Trophoblast cell (in vitro differentiated cells and primary cell): ENCODE data around the gene FLT3.

Experiments
- DNase-seq, 2 donors: peaks; one replicate each; pipeline ENCODE4 v3.0.0-alpha.2; 2016
- H2AFZ ChIP-seq: 2 replicates; pipeline ENCODE4 v1.6.1; 2013; ENCODE audit warnings: low read length, moderate library complexity, mild to moderate bottlenecking; ENCODE audit not compliant: insufficient read depth, poor library complexity
- H2AK5ac ChIP-seq: 2 replicates; pipeline ENCODE4 v1.6.1; 2013; ENCODE audit warnings: mild to moderate bottlenecking, low read length
- H2BK120ac ChIP-seq: 2 replicates; pipeline ENCODE4 v1.6.1; 2013; ENCODE audit warnings: low read length, mild to moderate bottlenecking, moderate library complexity; ENCODE audit not compliant: insufficient read depth, poor library complexity
- H2BK12ac ChIP-seq: 2 replicates; pipeline ENCODE4 v1.6.1; 2013; ENCODE audit warnings: mild to moderate bottlenecking, low read length, moderate library complexity
- H2BK5ac ChIP-seq: 2 replicates; pipeline ENCODE4 v1.6.1; 2013; ENCODE audit warnings: low read length, low read depth, moderate library complexity, mild to moderate bottlenecking; ENCODE audit not compliant: poor library complexity
- H3K14ac ChIP-seq: 2 replicates; pipeline ENCODE4 v1.6.1; 2013; ENCODE audit warnings: mild to moderate bottlenecking, low read length
- H3K18ac ChIP-seq: 2 replicates; pipeline ENCODE4 v1.6.1; 2013; ENCODE audit warnings: mild to moderate bottlenecking, low read length
- H3K23ac ChIP-seq: 2 replicates; pipeline ENCODE4 v1.6.1; 2013; ENCODE audit warnings: low read length
- H3K27ac ChIP-seq: 2 replicates; pipeline ENCODE4 v1.5.1; 2013; ENCODE audit warnings: low read depth, mild to moderate bottlenecking, inconsistent platforms, low read length, moderate library complexity
- H3K27me3 ChIP-seq: 2 replicates; pipeline ENCODE4 v1.6.1; 2013; ENCODE audit warnings: inconsistent platforms, mild to moderate bottlenecking, low read length, moderate library complexity; ENCODE audit not compliant: insufficient read depth
- H3K36me3 ChIP-seq, 2 experiments: 1 replicate in 1 of 2; 2 replicates in 1 of 2; pipeline ENCODE4 v1.6.1; 2013; ENCODE audit warnings: low read length in 2 of 2, mild to moderate bottlenecking in 2 of 2, moderate library complexity in 1 of 2; ENCODE audit not compliant: insufficient read depth in 2 of 2, control insufficient read depth in 1 of 2
- H3K4ac ChIP-seq: 2 replicates; pipeline ENCODE4 v1.6.1; 2013; ENCODE audit warnings: low read depth, mild to moderate bottlenecking, low read length, moderate library complexity
- H3K4me1 ChIP-seq, 2 experiments: 1 replicate in 1 of 2; 2 replicates in 1 of 2; pipeline ENCODE4 v1.6.1; 2013; ENCODE audit warnings: low read length in 2 of 2, mild to moderate bottlenecking in 2 of 2, moderate library complexity in 1 of 2; ENCODE audit not compliant: insufficient read depth in 2 of 2, control insufficient read depth in 1 of 2
- H3K4me2 ChIP-seq: 2 replicates; pipeline ENCODE4 v1.6.1; 2013; ENCODE audit warnings: inconsistent platforms, mild to moderate bottlenecking, low read length, moderate library complexity
- H3K4me3 ChIP-seq: 2 replicates; pipeline ENCODE4 v1.5.1; 2013; ENCODE audit warnings: mild to moderate bottlenecking, low read depth, low read length, inconsistent platforms
- H3K79me1 ChIP-seq: one replicate; pipeline ENCODE4 v1.6.1; 2013; ENCODE audit warnings: low read length
- H3K79me2 ChIP-seq: 2 replicates; pipeline ENCODE4 v1.6.1; 2013; ENCODE audit warnings: low read length, mild to moderate bottlenecking; ENCODE audit not compliant: control insufficient read depth, insufficient read depth, poor library complexity
- H3K9ac ChIP-seq: 2 replicates; pipeline ENCODE4 v1.6.1; 2013; ENCODE audit warnings: mild to moderate bottlenecking, low read length
- H3K9me3 ChIP-seq: 2 replicates; pipeline ENCODE4 v1.6.1; 2013; ENCODE audit warnings: low read depth, mild to moderate bottlenecking, control low read depth, inconsistent platforms, low read length; ENCODE audit not compliant: insufficient read depth
- H4K12ac ChIP-seq: 2 replicates; pipeline ENCODE4 v1.6.1; 2013; ENCODE audit warnings: low read depth, mild to moderate bottlenecking, low read length, moderate library complexity
- H4K8ac ChIP-seq: 2 replicates; pipeline ENCODE4 v1.6.1; 2013; ENCODE audit warnings: low read depth, mild to moderate bottlenecking, low read length, moderate library complexity
- H4K91ac ChIP-seq: one replicate; pipeline ENCODE4 v1.6.1; 2013; ENCODE audit warnings: low read depth, mild to moderate bottlenecking, low read length, moderate library complexity
- WGBS: extraction: QIAGEN DNeasy Blood & Tissue Kit; methylation state at CpG from one replicate; pipeline ENCODE4 v1.1.7; 2013; ENCODE audit warnings: missing lambda C conversion rate; ENCODE audit not compliant: insufficient read length, insufficient coverage; ENCODE audit errors: extremely low coverage; 5-methylcytosine and 5-hydroxymethylcytosine counted together

Gene FLT3

DNA sequence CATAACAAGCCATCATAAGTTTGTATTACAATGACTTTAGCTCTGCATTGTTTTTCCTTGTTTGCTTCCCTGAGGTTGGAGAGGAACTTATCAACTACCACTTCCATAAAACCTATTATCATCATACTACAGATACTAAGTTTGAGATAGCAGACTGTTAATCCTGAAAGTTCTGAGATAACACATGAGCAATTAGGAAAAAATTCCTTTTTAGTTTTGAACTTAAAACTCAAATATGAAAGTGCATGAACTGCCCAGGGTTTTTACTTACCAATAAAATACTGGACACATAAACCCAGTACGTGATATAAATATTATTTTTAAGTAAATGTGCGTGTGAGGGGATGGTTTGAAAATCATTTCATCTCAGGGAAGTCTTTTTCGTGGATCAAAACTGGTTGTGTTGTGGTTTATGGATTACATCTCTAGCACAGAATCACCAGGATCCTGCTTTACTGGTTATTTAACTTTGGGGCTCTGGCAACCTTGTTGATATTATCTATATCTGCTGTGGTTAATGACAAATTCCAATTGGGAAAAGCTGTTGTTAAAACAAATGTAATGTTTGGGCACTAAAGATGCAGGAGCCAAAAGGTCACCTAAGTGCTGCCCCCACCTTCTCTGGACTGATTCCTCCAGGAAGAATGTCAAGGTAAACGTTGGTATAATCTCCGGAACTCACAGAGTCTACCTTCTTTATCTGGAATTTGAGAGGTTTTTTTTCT lies 143.6 kb downstream of the FLT3 start:
- Histone ChIP-seq H3K4me1 (peaks cover 18 to 22% of the 10 kb centered on the region in 2 experiments), H3K4me3 (no peak overlapping the region), H3K27ac (no peak overlapping the region)

DNA sequence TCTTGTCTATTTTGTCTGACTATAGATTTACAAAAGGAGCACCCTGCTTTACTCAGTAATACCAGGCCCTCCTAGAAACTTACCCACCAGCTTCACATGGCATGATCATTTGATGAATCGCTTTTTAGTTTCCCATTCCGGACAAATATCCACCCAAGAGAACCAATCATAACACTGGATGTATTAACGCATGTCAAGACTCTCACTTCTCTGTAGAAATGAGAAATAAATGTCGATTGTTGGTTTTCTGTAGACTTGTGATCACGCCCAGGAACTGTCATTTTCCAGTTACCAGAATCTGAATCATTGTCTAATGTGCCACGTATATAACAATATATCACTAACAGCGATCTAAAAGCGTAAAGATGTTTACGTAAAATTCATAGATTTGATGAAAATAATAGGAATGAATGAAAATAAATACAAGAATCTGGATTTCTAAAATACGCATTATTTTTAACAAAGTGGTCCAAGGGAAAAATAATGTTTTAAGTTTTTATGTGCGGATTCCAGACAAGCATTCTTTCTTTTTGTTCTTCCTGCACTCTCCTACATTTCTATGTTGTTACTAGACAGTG lies 145.3 kb downstream of the FLT3 start:
- no peak overlapping the region for H2BK12ac ChIP-seq
- H3K36me3 ChIP-seq, result no peaks in the 10 kb centered on the region
- H4K12ac ChIP-seq, result no peak overlapping the region
- no peak overlapping the region for H2AFZ ChIP-seq
- no peak for DNase-seq
- H3K14ac ChIP-seq, result no peak overlapping the region
- H3K9ac ChIP-seq, result no peak overlapping the region
- no peak overlapping the region for H3K18ac ChIP-seq
- no peak overlapping the region for H3K4ac ChIP-seq
- peaks cover 11% of the 10 kb centered on the region for H3K79me1 ChIP-seq
- H3K27ac ChIP-seq, result no peak overlapping the region
- H3K23ac ChIP-seq, result no peak overlapping the region
- no peak overlapping the region for H4K91ac ChIP-seq
- H3K79me2 ChIP-seq, result peaks cover 3% of the 10 kb centered on the region
- H3K4me1 ChIP-seq, result peaks cover 7 to 9% of the 10 kb centered on the region in 2 experiments
- no peak overlapping the region for H2BK120ac ChIP-seq
- H4K8ac ChIP-seq, result no peak overlapping the region
- no CpG with 5 or more reads among the region's 11 CpGs for WGBS
- H2BK5ac ChIP-seq, result no peak overlapping the region
- H3K27me3 ChIP-seq, result peaks cover 7% of the 10 kb centered on the region
- H3K9me3 ChIP-seq, result no peaks in the 10 kb centered on the region
- H3K4me3 ChIP-seq, result no peak overlapping the region
- no peak overlapping the region for H3K4me2 ChIP-seq
- H2AK5ac ChIP-seq, result no peak overlapping the region

More for the DNA sequence above, 143.6 kb downstream of the FLT3 start:
- Histone ChIP-seq H2BK5ac (no peak overlapping the region), H2AK5ac (no peak overlapping the region), H3K4ac (no peak overlapping the region), H2AFZ (no peak overlapping the region), H3K18ac (no peak overlapping the region), H3K4me2 (peak overlapping the region; percentile 23), H3K23ac (no peak overlapping the region), H2BK120ac (no peak overlapping the region), H3K9ac (no peak overlapping the region), H2BK12ac (no peak overlapping the region), H3K79me2 (peaks cover 3% of the 10 kb centered on the region), H3K14ac (no peak overlapping the region), H4K91ac (no peak overlapping the region), H4K12ac (no peak overlapping the region), H3K79me1 (peaks cover 11% of the 10 kb centered on the region), H3K9me3 (no peaks in the 10 kb centered on the region), H3K27me3 (peaks cover 12% of the 10 kb centered on the region), H4K8ac (no peak overlapping the region), H3K36me3 (no peaks in the 10 kb centered on the region)
- WGBS, result no CpG with 5 or more reads among the region's 5 CpGs
- no peak for DNase-seq

DNA sequence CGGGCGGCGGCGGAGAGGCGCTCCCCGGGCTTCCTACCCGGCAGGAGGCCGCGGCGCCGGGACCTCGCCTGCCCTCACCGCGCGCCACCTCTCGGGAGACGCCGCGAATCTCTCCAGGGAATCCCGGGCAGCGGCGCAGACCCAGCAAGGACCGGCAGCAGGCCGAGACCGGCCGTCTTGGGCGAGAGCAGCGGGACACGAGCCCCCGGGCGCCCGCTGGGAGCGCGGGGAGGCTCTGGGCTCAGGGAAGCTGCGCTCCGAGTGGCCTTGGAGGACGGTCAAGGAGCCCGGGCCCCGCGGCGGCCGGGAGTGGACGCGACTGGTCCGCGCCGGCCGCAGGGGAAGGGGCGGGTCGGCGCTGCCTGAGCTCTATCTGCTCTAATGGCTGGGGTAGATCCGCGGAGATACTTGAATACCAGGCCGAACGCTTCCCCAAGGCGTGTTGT lies 145.9 kb downstream of the FLT3 start:
- Histone ChIP-seq H3K23ac (no peak overlapping the region), H2AK5ac (no peak overlapping the region), H2AFZ (peak overlapping the region; percentile 93), H3K79me2 (peaks cover 3% of the 10 kb centered on the region), H4K8ac (peak overlapping the region; percentile 84), H3K79me1 (peaks cover 11% of the 10 kb centered on the region), H2BK12ac (no peak overlapping the region), H4K12ac (peak overlapping the region; percentile 61), H3K18ac (peak overlapping the region; percentile 61), H4K91ac (peak overlapping the region; percentile 84), H3K27me3 (peaks cover 4% of the 10 kb centered on the region), H3K4me1 (peaks cover 7 to 9% of the 10 kb centered on the region in 2 experiments), H3K36me3 (no peaks in the 10 kb centered on the region), H3K4me3 (peak overlapping the region; percentile 62), H3K9me3 (no peaks in the 10 kb centered on the region), H3K27ac (peak overlapping the region; percentile 20), H2BK5ac (peak overlapping the region; percentile 64), H2BK120ac (peak overlapping the region; percentile 86), H3K4me2 (peak overlapping the region; percentile 78), H3K9ac (peak overlapping the region; percentile 10), H3K14ac (peak overlapping the region; percentile 83), H3K4ac (peak overlapping the region; percentile 70)
- WGBS, result no CpG with 5 or more reads among the region's 56 CpGs
- DNase-seq, result peak; percentile 25 to 33

DNA sequence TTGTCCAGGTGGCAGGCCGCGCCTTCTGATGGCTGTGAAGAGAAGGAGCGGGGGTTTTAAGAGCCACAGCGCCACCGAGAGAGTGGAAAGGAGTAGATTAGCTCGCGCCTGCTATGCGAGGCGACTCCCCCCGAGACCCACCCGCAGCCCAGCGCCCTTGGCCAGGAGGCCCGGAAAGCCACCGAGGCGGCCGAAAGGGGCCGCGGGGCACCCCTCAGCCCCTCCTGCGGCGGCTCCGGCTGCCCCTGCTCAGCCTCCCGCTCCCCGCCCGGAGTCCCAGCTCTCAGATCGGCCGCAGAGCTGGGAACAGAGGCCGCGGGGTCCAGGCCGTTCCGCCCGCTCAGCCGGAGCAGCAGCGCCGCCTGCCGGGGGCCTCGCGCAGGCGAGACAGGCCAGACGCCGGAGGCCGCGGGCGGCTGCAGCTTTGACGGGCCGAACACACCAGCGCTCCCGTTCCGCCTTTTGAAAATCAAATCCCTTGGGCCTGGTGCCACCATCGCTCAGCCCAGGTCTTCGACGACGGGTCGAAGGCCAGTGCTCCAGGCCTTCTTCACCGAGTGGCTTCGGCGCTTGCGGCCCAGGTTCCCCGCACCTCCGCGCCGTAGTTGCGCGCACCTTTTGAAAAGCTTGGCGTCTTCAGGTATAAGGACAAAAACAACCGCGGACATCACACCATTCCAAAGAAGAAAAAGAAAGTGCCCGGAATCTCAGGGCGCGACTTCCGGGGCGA lies 146.5 kb downstream of the FLT3 start:
- peak overlapping the region; percentile 64 for H2BK5ac ChIP-seq
- peaks cover under 1% of the 10 kb centered on the region for H3K27me3 ChIP-seq
- H3K23ac ChIP-seq, result no peak overlapping the region
- no peaks in the 10 kb centered on the region for H3K9me3 ChIP-seq
- peak overlapping the region; percentile 93 for H2AFZ ChIP-seq
- no CpG with 5 or more reads among the region's 71 CpGs for WGBS
- peak overlapping the region; percentile 30 for H3K18ac ChIP-seq
- peak overlapping the region; percentile 84 for H4K91ac ChIP-seq
- peak overlapping the region; percentile 61 for H4K12ac ChIP-seq
- peak overlapping the region; percentile 54 for H3K14ac ChIP-seq
- peaks cover 3% of the 10 kb centered on the region for H3K79me2 ChIP-seq
- peak; percentile 63 to 85 for DNase-seq
- H2BK12ac ChIP-seq, result no peak overlapping the region
- H3K27ac ChIP-seq, result peak overlapping the region; percentile 15
- peaks cover 7 to 9% of the 10 kb centered on the region in 2 experiments for H3K4me1 ChIP-seq
- peak overlapping the region; percentile 64 for H2BK120ac ChIP-seq
- peak overlapping the region; percentile 84 for H4K8ac ChIP-seq
- H3K79me1 ChIP-seq, result peaks cover 11% of the 10 kb centered on the region
- H3K4me3 ChIP-seq, result peak overlapping the region; percentile 62
- H3K9ac ChIP-seq, result peak overlapping the region; percentile 52
- H2AK5ac ChIP-seq, result no peak overlapping the region
- no peaks in the 10 kb centered on the region for H3K36me3 ChIP-seq
- peak overlapping the region; percentile 78 for H3K4me2 ChIP-seq
- no peak overlapping the region for H3K4ac ChIP-seq
